Neural progenitor cell (in vitro differentiated cells): ENCODE results near the gene TBC1D1. TPM values are rescaled to one million over a fixed set of nuclear protein-coding genes. Genes with fewer than 3 reads are reported as not detected.

Experiments used
- DNase-seq: peaks from one replicate; pipeline ENCODE4 v3.0.0-alpha.2; 2016; ENCODE audit warnings: low spot score
- H2AFZ ChIP-seq: fragments of 200-600 bp; sonication (generic); replicated peaks from 2 replicates; pipeline ENCODE4 v1.6.1; 2016; ENCODE audit warnings: antibody characterized with exemption
- H3F3A ChIP-seq: fragments of 200-600 bp; sonication (generic); 2 replicates; pipeline ENCODE4 v1.6.1; 2016; ENCODE audit warnings: antibody characterized with exemption, low read depth
- H3K27ac ChIP-seq: fragments of 200-600 bp; sonication (generic); 2 replicates; pipeline ENCODE4 v1.5.1; 2016; ENCODE audit warnings: mild to moderate bottlenecking
- H3K27me3 ChIP-seq: fragments of 200-600 bp; sonication (generic); 2 replicates; pipeline ENCODE4 v1.6.1; 2016; ENCODE audit warnings: mild to moderate bottlenecking, moderate library complexity
- H3K36me3 ChIP-seq: fragments of 200-600 bp; sonication (generic); 2 replicates; pipeline ENCODE4 v1.5.1; 2016
- H3K4me1 ChIP-seq: fragments of 200-600 bp; sonication (generic); 2 replicates; pipeline ENCODE4 v1.6.1; 2016; ENCODE audit warnings: mixed run types
- H3K4me2 ChIP-seq: fragments of 200-600 bp; sonication (generic); 2 replicates; pipeline ENCODE4 v1.6.1; 2016
- H3K4me3 ChIP-seq: fragments of 200-600 bp; sonication (generic); 2 replicates; pipeline ENCODE4 v1.5.1; 2016
- H3K79me2 ChIP-seq: fragments of 200-600 bp; sonication (generic); 2 replicates; pipeline ENCODE4 v1.6.1; 2016; ENCODE audit warnings: low read depth
- H3K9ac ChIP-seq: fragments of 200-600 bp; sonication (generic); 2 replicates; pipeline ENCODE4 v1.6.1; 2016
- H3K9me3 ChIP-seq: fragments of 200-600 bp; sonication (generic); 2 replicates; pipeline ENCODE4 v1.5.1; 2016; ENCODE audit warnings: low read depth
- H4K20me1 ChIP-seq: fragments of 200-600 bp; sonication (generic); 2 replicates; pipeline ENCODE4 v1.6.1; 2016; ENCODE audit warnings: low read depth
- H3K27ac Mint-ChIP-seq: 3 replicates; pipeline ENCODE4 v1.8.0; 2021; ENCODE audit warnings: mixed read lengths
- H3K27me3 Mint-ChIP-seq: 2 replicates; pipeline ENCODE4 v1.8.0; 2022; ENCODE audit warnings: low read depth, mild to moderate bottlenecking, inconsistent platforms, moderate library complexity, mixed read lengths; ENCODE audit not compliant: insufficient read depth
- H3K36me3 Mint-ChIP-seq: 3 replicates; pipeline ENCODE4 v1.8.0; 2021; ENCODE audit warnings: mixed read lengths
- H3K4me1 Mint-ChIP-seq: 3 replicates; pipeline ENCODE4 v1.8.0; 2021; ENCODE audit warnings: mixed read lengths
- H3K4me3 Mint-ChIP-seq: 3 replicates; pipeline ENCODE4 v1.8.0; 2021; ENCODE audit warnings: mild to moderate bottlenecking, moderate library complexity, mixed read lengths
- H3K9me3 Mint-ChIP-seq: 3 replicates; pipeline ENCODE4 v1.8.0; 2020; ENCODE audit warnings: mixed read lengths
- EZH2 ChIP-seq: fragments of 200-600 bp; sonication (generic); IDR thresholded peaks from 2 replicates; pipeline ENCODE4 v1.6.1; 2017; ENCODE audit warnings: antibody characterized with exemption, mild to moderate bottlenecking, moderate library complexity
- EZH2phosphoT487 ChIP-seq: fragments of 200-600 bp; sonication (generic); IDR thresholded peaks from 2 replicates; pipeline ENCODE4 v1.6.1; 2017; ENCODE audit warnings: antibody characterized with exemption
- total RNA-seq: library from RNA; depleted of rRNA; stranded (reverse); fragments of >200 nt; gene quantifications from 2 replicates; pipeline ENCODE4 v1.2.3, GENCODE V29; 2015; ENCODE audit warnings: low replicate concordance
- TF ChIP-seq, protein P1 (sequence below): fragments of 200-600 bp; sonication (generic); IDR thresholded peaks from 2 replicates; pipeline ENCODE4 v1.5.1; 2017; ENCODE audit warnings: antibody characterized with exemption, mild to moderate bottlenecking

The TBC1D1 gene
- total RNA-seq, 1 donor from 2014 or later: 208 TPM

DNA sequence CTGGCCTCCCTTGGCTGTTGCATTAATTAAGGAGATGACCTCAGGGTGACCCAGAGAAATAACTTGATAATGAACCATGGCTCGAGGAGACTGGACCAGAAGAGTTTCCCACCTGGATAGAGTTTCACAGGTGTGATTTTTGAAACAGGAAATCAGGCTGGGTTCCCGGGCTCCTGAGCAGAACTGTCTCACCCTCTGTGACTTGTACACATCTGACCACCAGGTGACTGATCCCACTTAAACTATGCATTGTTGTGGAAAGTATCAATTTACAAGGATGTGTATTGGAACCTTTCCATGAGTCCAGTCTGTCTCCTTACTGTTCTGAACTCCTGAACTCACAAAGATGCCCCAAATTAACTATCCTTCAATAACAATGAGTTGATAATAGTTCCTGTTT, 289.6 kb downstream of the TBC1D1 start:
- H3K4me2 ChIP-seq: no peak overlapping the region

DNA sequence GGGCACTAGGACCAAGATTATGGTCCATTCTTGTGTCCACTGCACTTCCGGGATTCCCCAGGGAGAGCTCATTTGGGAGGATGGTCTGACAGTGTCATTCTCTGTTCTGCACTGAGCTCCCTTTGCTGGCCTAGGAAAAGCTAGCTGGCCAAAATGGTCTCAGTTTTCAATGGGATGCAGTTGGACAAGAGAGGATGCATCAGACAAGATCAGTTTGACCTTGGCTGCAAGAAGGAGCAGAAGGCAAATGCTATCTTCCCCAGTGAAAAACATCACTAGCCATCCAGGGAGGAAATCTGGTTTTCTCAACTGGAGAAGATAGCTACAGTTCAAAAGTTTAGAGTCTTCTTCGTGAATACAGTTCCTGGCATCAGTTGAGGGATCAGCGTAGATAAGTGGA, 290.4 kb downstream of the TBC1D1 start:
- Histone ChIP-seq H3K4me2 (no peak overlapping the region), H3K4me3 (no peak overlapping the region), H3K27ac (no peak overlapping the region), H3K27me3 (no peaks in the 10 kb centered on the region), H3K9me3 (no peaks in the 10 kb centered on the region), H3K9ac (no peak overlapping the region), H3F3A (peaks cover 12% of the 10 kb centered on the region), H2AFZ (no peak overlapping the region), H3K79me2 (no peaks in the 10 kb centered on the region), H3K4me1 (peaks cover 15% of the 10 kb centered on the region), H4K20me1 (no peaks in the 10 kb centered on the region), H3K36me3 (no peaks in the 10 kb centered on the region)
- TF ChIP-seq EZH2 (no peak), EZH2phosphoT487 (no peak)
- TF ChIP-seq, protein P1, sequence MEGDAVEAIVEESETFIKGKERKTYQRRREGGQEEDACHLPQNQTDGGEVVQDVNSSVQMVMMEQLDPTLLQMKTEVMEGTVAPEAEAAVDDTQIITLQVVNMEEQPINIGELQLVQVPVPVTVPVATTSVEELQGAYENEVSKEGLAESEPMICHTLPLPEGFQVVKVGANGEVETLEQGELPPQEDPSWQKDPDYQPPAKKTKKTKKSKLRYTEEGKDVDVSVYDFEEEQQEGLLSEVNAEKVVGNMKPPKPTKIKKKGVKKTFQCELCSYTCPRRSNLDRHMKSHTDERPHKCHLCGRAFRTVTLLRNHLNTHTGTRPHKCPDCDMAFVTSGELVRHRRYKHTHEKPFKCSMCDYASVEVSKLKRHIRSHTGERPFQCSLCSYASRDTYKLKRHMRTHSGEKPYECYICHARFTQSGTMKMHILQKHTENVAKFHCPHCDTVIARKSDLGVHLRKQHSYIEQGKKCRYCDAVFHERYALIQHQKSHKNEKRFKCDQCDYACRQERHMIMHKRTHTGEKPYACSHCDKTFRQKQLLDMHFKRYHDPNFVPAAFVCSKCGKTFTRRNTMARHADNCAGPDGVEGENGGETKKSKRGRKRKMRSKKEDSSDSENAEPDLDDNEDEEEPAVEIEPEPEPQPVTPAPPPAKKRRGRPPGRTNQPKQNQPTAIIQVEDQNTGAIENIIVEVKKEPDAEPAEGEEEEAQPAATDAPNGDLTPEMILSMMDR: no peak
- peak overlapping the region; percentile 43 for H3K27ac Mint-ChIP-seq
- H3K36me3 Mint-ChIP-seq: no peaks in the 10 kb centered on the region
- H3K4me1 Mint-ChIP-seq: peaks cover 19% of the 10 kb centered on the region
- H3K27me3 Mint-ChIP-seq: peaks cover 7% of the 10 kb centered on the region
- DNase-seq: no peak
- H3K4me3 Mint-ChIP-seq: peak overlapping the region; percentile 4
- peaks cover 18% of the 10 kb centered on the region for H3K9me3 Mint-ChIP-seq

More for the DNA sequence above, 289.6 kb downstream of the TBC1D1 start:
- peaks cover 18% of the 10 kb centered on the region for H3K9me3 Mint-ChIP-seq
- no peak overlapping the region for H3K4me3 Mint-ChIP-seq
- TF ChIP-seq, protein P1: peak; percentile 7
- no peak for TF ChIP-seq EZH2phosphoT487
- DNase-seq: no peak
- Histone ChIP-seq H3F3A (peaks cover 5% of the 10 kb centered on the region), H3K4me3 (no peak overlapping the region), H4K20me1 (no peaks in the 10 kb centered on the region), H3K27me3 (no peaks in the 10 kb centered on the region), H3K9ac (no peak overlapping the region), H2AFZ (no peak overlapping the region), H3K9me3 (no peaks in the 10 kb centered on the region), H3K36me3 (no peaks in the 10 kb centered on the region), H3K79me2 (no peaks in the 10 kb centered on the region), H3K4me1 (peaks cover 9% of the 10 kb centered on the region), H3K27ac (no peak overlapping the region)
- peaks cover 19% of the 10 kb centered on the region for H3K4me1 Mint-ChIP-seq
- H3K27ac Mint-ChIP-seq: no peak overlapping the region
- peaks cover 7% of the 10 kb centered on the region for H3K27me3 Mint-ChIP-seq
- no peaks in the 10 kb centered on the region for H3K36me3 Mint-ChIP-seq

DNA sequence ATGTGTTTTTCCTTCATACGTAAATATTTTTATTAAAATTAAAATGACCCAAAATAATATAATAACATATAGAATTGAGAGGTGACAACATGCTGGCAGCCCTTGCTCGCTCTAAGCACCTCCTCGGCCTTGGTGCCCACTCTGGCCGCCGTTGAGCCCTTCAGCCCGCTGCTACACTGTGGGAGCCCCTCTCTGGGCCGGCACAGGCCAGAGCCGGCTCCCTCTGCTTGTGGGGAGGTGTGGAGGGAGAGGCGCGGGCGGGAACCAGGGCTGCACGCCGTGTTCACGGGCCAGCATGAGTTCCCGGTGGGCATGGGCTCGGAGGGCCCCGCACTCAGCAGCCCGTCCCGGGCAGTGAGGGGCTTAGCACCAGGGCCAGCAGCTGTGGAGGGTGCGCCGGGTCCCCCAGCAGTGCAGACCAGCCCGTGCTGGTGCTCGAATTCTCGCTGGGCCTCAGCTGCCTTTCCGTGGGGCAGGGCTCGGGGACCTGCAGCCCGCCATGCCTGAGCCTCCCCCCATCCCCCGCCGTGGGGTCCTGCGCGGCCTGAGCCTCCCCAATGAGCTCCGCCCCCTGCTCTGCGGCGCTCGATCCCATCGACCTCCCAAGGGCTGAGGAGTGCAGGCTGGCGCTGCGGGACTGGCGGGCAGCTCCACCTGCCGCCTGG, 291.6 kb downstream of the TBC1D1 start:
- Histone ChIP-seq H3K9ac (no peak overlapping the region), H3K9me3 (no peaks in the 10 kb centered on the region), H3K27ac (no peak overlapping the region), H2AFZ (no peak overlapping the region), H3K36me3 (no peaks in the 10 kb centered on the region), H3F3A (peaks cover 12% of the 10 kb centered on the region), H3K4me3 (no peak overlapping the region), H4K20me1 (no peaks in the 10 kb centered on the region), H3K27me3 (no peaks in the 10 kb centered on the region), H3K4me1 (peaks cover 15% of the 10 kb centered on the region), H3K4me2 (no peak overlapping the region), H3K79me2 (no peaks in the 10 kb centered on the region)
- no peak overlapping the region for H3K4me3 Mint-ChIP-seq
- no peaks in the 10 kb centered on the region for H3K36me3 Mint-ChIP-seq
- peaks cover 19% of the 10 kb centered on the region for H3K4me1 Mint-ChIP-seq
- peaks cover 5% of the 10 kb centered on the region for H3K27me3 Mint-ChIP-seq
- no peak overlapping the region for H3K27ac Mint-ChIP-seq
- peaks cover 20% of the 10 kb centered on the region for H3K9me3 Mint-ChIP-seq
- TF ChIP-seq EZH2phosphoT487 (no peak), EZH2 (no peak)
- TF ChIP-seq, protein P1: no peak
- DNase-seq: no peak
